GM10266 (cell line): ENCODE data around the gene FOXL3.
"Not testable (repeated sequence)": the region's sequence is repeated elsewhere in the genome, so short reads cannot be mapped to it uniquely, and the experiment has no call there.

Experiments used
- DNase-seq: peaks from one replicate; pipeline ENCODE4 v3.0.0; 2012; ENCODE audit errors: extremely low spot score
- CTCF ChIP-seq: IDR thresholded peaks from 2 replicates; pipeline ENCODE4 v1.5.1; 2012; ENCODE audit warnings: mild to moderate bottlenecking, low read depth; ENCODE audit not compliant: control insufficient read depth, insufficient read depth; ENCODE audit errors: missing control alignments

Gene FOXL3

GRCh38 chr7:261341-262250 lies 28.4 kb upstream of the FOXL3 start:
- no peak for TF ChIP-seq CTCF

GRCh38 chr7:262251-262572 lies 27.8 kb upstream of the FOXL3 start:
- DNase-seq, result no peak
- TF ChIP-seq CTCF, result no peak

More at GRCh38 chr7:261341-262250, 28.4 kb upstream of the FOXL3 start:
- no peak for DNase-seq

GRCh38 chr7:262631-263311 lies 27.2 kb upstream of the FOXL3 start:
- DNase-seq, result not testable (repeated sequence)
- peak; percentile 8 for TF ChIP-seq CTCF

- not testable (repeated sequence) for DNase-seq
- TF ChIP-seq CTCF, result peak; percentile 47
Observed at GRCh38 chr7:263483-264351, 26.3 kb upstream of the FOXL3 start.

GRCh38 chr7:264541-265191 lies 25.3 kb upstream of the FOXL3 start:
- TF ChIP-seq CTCF, result no peak
- no peak for DNase-seq

- DNase-seq, result no peak
- no peak for TF ChIP-seq CTCF
Observed at GRCh38 chr7:265192-265997, 24.6 kb upstream of the FOXL3 start.
